IPS-18c (cell line): ENCODE measurements around the gene LRRC27.
A peak's percentile ranks its signal among the peaks of the same experiment; 100 is the strongest.

ENCODE experiments used
- H3K4me3 ChIP-seq: 2 replicates; pipeline ENCODE4 v1.7.0; 2013; ENCODE audit warnings: low read depth, mild to moderate bottlenecking, low read length, moderate library complexity; ENCODE audit not compliant: insufficient read depth
- H3K9me3 ChIP-seq: one replicate; pipeline ENCODE4 v1.6.1; 2013; ENCODE audit warnings: mild to moderate bottlenecking, low read length, moderate library complexity; ENCODE audit not compliant: control insufficient read depth, insufficient read depth

Gene LRRC27

DNA sequence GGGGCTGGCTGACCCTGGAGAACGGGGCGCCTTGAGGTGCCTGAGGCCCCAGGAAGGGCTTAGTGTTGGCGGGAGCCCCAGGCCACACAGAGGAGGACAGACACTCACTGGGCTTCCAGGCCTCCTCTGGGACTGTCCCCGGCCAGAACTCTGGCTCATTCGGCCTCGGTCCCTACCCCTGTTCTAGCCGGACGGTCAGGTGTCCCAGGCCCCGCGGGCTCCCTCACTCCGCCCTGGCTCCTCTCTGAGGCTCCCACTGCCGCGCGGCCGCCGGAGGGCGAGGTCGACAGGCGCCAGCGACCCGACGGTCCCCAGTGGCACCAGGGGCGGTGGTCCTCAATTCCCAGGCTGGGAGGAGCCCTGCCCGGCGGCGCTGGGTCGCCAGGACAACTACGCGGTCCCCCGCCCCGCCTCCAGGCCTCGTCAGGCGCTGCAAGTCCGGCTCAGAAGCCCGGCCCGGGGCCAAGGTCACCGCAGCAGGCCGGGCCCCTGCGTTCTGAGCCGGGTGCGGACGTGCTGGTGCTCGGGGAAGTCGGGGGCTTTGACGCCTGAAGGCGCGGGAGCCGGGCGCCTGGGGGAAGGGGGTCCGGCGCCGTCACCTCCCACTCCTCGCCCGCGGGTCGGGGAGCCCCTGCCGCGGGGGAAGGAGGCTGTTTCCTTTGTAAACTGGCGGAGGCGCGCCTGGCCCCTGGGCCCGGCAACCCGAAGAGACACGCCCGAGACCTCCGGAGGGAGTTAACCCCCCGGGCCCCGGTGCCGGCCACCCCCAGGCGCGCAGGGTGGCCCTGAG is 63.9 kb downstream of the LRRC27 start:
- H3K4me3 ChIP-seq, result peak overlapping the region; percentile 43; the same call in 1 of the 2 replicates

DNA sequence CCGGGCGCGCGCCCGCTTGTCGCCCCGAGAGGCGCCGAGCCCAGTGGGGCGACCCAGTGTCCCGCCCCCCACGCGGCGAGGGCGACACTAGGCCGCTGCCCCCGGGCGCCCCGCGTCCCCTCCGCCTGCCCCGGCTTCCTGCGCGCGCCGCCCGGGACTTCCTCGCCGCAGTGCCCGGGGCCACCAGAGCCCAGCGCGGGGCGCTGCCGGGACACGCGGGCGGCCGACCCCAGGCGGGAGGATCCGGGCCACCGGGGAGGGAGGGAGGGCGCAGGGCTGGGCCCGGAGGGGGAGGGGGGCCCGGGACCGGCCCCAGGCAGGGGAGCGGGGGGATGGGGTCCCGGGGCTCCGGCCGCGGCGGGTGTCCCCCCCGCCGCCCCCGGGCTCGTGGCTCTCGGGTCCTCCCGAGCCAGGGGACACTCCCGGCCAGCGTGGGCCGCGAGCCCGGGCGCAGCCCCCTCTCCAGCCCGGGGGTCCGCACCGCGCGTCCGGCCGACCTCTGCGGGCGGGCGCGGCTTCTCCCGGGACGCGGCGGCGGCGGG is 64.6 kb downstream of the LRRC27 start:
- no peaks in the 10 kb centered on the region for H3K9me3 ChIP-seq
- H3K4me3 ChIP-seq, result peak overlapping the region; percentile 43; the same call in 1 of the 2 replicates

More for the DNA sequence above, 63.9 kb downstream of the LRRC27 start:
- no peaks in the 10 kb centered on the region for H3K9me3 ChIP-seq

DNA sequence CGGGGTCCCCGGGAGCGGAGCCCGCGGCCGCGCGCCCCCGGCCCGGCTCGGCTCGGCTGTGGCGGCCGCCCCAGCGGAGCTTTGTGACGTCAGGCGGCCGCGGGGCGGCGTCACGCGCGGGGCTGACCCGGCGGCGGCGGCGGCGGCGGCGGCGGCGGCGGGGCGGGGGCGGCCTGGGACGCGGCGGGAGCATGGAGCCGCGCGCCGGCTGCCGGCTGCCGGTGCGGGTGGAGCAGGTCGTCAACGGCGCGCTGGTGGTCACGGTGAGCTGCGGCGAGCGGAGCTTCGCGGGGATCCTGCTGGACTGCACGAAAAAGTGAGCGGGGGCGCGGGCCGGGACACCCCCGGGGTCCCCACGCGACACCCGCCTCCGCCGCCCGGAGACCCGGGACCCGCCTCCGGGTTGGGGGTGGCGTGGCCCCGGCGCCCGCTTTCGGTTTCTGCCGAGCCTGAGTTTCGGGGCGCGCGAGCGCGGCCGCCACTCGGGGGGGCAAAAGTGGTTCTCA is 65.1 kb downstream of the LRRC27 start, which contains the start of gene PWWP2B:
Gene PWWP2B, plus strand, starts transcription at position 165 of the 506 bp plus-strand sequence. Its CDS starts 27 bp downstream, at position 192.
- peak within 1 kb of the TSS; percentile 52 for H3K4me3 ChIP-seq

DNA sequence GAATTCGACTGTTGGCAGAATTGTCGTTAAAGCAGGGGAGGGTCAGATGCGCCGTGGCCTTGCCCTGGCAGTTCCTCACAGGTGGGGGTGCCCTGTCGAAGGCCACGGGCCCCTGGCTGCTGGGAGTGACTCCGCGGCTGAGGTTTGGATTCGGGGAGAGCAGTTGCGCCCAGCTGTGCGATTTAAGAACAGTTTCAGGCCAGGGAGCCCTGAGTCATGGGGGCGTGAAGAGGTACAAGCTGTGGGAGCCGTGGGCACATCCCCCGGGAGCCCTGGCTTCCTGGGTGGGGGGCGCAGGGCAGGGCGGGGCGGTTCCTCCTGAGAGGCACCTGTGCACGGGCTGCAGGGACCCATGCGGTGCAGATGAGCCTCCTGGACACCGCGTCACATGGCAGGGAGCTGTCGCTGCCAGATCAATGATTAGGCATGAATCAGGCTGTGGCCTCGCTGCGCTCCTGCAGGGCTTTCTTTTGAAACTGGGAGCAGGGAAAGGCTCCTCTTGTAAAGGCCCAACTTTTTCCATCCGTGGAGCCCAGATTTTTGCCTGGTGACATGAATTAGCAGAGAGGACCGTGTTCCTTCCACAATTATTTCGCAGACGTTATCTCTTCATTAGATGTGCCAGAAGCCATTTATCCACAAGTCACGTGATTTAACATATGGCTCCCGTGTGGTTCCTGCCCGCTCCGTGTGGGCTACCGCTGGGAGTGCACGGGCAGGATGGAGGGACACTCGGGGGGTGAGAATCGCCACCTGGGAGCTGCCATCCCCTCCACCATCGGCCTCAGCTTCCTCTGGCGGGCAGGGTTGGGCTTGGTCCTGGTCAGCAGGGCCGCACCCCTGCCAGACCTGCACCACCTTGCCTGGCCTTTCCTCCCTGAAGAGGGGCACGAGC is 65.9 kb downstream of the LRRC27 start:
- H3K4me3 ChIP-seq, result peak overlapping the region; percentile 50
- H3K9me3 ChIP-seq, result no peaks in the 10 kb centered on the region

More for the DNA sequence above, 65.1 kb downstream of the LRRC27 start, which contains the start of gene PWWP2B:
- H3K9me3 ChIP-seq, result no peaks in the 10 kb centered on the region

DNA sequence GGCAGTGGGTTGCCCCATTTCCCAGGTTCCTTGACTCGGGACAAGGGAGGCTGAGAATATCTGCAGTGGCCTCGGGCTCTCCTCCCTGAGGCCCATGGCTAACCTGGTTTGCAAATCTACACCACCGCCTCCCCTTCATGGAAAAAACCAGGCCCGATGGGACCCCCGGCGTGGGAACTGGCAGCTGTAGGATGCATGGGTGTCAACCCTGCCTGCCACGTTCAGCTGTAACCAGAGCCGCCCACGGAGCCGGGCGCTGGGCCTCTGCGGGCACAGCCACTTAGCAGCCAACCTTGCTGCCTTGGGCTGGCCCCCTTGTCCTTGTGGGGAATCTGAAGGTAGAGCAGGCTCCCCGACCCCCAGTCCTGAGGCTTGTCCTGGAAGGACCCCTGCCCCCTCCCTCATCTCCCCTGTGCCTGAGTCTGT is 66.6 kb downstream of the LRRC27 start:
- H3K4me3 ChIP-seq, result no peak overlapping the region; the same call in 1 of the 2 replicates
- H3K9me3 ChIP-seq, result no peaks in the 10 kb centered on the region

DNA sequence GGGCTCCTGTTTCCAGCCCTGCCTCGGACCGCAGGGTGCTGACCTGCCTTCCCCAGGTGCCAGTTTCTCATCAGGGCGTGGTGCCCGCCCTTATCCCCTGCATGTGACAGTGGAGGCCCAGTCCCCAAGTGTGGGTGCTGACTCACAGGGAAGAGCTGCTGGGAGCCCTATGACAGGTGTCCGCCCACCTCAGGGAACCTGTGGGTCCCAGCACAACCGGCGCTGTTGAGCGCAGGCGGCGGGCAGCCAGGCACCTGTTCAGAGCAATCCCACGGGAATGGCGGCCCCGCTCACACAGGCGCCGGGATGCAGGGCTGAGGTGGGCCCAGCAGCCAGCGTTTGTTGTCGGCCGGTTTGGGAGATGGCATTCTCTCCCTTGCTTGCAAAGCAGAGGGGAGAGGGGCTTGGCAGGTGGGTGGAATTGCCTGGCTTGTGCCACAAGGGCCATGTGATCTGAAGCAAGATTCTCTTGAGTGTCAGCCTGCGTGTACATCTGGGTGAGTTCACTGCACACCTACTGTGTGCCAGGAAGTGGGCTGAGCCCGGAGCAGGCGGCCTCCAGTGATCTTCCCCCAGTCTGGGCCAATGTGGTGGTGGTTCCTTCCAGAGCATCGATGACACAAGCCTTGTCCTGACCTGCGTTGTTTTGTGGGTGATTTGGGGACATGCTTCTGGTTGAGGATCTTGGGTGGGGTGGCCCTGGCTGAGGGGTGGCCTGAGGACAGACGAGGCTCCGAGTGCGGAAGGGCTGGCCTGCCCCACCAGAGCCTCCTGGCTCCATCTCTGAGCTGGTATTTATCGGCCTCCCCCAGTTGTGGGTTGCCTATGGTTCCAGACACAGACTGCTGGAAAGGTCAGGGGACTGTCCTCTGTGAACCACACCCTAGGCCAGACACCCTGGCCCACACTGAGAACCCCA is 67.4 kb downstream of the LRRC27 start:
- Histone ChIP-seq H3K9me3 (no peaks in the 10 kb centered on the region), H3K4me3 (no peak overlapping the region)

DNA sequence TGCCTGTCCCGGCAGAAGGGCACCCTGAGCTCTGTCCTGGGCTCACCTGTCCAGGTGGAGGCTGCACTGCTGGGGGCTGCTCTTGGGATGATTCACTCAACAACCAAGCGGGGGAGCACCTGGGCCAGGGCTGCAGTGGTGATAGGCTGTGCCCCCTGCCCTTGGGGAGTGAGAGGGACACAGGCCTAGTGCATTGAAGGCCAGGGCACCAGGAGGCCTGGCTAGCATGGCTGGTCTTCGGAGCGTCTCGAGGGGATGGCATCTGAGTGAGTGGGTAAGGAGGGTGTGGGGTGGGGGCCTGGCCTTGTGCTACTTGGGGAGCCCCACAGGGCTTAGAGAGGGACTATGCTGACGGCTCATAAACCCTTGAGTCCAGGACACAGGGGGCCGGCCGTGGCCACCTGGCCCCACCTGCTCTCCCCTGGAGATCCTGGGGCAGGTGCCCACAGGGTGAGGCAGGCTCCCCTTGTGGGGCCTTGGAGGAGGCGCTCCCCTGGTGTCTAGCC is 68.1 kb downstream of the LRRC27 start:
- no peak overlapping the region for H3K4me3 ChIP-seq
- H3K9me3 ChIP-seq, result no peaks in the 10 kb centered on the region

DNA sequence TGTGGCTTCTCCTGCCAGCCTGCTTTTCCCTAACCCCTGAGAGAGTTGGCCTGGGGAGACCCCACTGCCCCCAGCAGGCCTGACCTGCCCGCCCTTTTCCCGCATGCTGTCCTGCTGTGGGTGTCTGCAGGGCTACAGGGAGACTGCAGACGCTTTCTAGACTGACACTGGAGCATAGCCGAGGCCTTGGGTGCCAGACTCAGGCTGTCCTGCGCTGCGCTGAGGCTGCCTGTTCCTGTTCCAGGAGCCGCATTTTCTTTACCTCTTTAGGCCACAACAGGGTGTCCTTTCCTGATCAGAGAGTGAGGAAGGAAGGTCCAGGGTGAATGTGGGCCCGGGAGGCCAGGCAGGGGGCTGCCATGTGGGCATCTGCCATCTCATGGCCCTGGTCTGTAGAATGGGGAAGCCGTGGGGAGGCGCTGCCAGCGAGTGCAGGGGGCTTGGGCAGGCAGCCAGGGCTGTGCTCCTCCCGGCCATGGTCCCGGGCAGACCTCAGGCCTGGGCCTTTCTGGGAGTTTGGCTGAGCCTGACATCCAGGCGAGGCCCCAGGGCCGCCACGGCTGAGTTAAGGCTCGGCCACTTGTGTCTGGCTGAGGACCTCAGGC is 68.7 kb downstream of the LRRC27 start:
- H3K9me3 ChIP-seq, result no peaks in the 10 kb centered on the region
- no peak overlapping the region for H3K4me3 ChIP-seq

DNA sequence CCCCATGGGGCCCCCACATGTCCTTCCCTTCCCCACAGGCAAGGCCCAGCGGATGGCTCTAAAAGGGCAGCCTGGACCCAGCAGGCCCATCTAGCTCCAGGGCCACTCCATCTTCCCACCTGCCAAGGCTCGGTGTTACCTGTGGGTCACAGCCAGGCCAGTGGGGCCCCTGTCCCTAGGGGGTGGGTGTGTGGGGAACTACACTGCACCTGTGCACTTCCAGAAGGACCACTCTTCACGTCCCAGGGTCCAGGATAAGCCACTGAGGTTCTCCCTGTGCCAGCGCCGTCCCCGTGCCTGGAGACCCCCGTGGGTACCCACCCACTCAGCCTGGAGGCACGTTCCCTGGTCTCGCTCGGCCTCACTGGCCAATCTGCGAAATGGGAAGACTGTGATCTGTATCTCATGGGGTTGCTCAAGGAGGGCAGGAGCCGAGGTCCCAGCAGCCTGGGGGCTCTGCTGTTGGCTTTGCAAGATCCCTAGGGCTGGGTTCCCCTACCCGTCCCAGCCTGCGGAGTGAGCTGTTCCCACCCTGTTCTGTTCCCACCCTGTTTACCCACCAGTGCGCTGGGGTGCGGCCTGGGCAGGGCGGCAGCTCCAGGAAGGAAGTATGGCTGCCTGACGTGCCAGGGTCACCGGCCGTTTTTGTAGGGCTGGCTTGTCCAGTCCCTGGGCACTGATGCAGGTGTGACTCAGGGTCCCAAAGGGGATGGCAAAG is 69.6 kb downstream of the LRRC27 start:
- H3K9me3 ChIP-seq, result peaks cover 2% of the 10 kb centered on the region
- no peak overlapping the region; the same call in 1 of the 2 replicates for H3K4me3 ChIP-seq

DNA sequence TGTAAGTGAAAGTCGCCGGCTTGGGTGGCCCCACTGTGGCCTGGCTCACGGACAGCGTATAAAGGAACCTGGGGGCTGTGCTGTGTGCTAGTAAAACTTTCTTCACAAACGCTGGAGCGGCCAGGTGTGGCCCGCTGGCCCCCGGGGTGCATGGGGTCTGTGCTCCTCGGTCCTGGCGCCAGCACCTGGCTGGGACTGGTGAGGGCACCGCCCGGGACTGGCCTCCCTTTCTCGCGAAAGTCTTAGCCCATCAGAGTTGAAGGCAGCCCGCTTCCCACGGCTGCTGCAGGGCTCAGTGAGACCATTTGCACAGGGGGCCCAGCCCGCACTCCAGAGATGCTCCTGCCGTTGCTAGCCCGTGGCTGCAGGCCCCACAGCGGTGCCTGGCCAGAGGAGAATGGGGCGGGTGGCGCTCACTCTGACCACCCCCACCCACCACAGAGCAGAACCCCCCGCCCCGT is 70.8 kb downstream of the LRRC27 start:
- Histone ChIP-seq H3K9me3 (peaks cover 2% of the 10 kb centered on the region), H3K4me3 (no peak overlapping the region)

DNA sequence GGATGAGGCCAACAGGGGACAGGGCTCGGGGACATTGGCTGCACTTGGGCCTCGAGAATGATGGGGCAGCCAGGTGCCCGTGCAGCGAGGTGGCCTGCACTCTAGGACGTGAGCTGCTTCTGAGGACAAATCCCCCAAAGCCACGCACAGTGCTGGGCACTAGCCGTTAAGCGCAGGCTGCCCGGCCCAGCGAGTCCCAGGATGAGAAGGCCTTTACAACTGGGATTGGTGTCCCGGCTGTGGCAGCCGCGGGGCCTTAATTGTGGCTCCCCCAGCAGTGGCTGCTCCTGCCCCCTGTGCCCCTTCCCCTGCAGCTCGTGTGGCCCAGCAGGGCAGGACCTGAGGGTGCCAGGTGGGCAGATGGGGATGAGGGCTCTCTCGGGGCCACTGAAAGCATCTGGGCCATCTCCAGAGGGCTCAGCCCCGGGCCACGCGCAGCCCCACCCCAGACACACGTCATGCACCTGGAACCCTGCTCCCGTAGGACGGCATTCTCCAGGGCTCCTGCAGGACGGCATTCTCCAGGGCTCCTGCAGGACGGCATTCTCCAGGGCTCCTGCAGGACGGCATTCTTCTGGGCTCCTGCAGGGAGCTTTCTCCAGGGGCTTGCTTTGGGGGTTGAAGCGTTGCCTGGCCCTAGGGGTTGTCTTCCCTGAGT is 71.6 kb downstream of the LRRC27 start:
- Histone ChIP-seq H3K9me3 (peaks cover 2% of the 10 kb centered on the region), H3K4me3 (no peak overlapping the region)

DNA sequence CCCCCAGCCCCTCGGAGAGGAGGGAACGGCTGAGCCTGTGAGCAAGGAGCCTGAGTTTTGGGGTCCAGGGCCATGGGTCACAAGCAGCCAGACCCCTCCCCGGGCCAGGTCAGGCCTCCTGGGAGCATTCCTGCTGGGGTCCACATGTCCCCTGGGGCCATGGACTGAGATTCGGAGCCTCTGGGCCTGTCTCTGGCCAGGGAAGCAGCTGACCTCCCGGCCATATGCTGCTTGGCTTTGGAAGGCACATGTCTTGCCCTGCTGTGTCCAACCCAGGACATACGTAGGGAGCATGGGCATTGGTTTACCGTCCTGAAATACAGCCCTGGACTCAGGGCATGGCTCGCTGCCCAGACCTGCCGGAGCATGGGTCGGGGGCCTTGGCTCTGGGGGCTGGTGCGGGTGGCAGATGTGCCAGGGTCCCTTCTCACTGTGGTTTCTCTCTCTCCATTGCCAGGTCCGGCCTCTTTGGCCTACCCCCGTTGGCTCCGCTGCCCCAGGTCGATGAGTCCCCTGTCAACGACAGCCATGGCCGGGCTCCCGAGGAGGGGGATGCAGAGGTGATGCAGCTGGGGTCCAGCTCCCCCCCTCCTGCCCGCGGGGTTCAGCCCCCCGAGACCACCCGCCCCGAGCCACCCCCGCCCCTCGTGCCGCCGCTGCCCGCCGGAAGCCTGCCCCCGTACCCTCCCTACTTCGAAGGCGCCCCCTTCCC is 72.3 kb downstream of the LRRC27 start:
- H3K9me3 ChIP-seq, result peaks cover 2% of the 10 kb centered on the region
- H3K4me3 ChIP-seq, result no peak overlapping the region

DNA sequence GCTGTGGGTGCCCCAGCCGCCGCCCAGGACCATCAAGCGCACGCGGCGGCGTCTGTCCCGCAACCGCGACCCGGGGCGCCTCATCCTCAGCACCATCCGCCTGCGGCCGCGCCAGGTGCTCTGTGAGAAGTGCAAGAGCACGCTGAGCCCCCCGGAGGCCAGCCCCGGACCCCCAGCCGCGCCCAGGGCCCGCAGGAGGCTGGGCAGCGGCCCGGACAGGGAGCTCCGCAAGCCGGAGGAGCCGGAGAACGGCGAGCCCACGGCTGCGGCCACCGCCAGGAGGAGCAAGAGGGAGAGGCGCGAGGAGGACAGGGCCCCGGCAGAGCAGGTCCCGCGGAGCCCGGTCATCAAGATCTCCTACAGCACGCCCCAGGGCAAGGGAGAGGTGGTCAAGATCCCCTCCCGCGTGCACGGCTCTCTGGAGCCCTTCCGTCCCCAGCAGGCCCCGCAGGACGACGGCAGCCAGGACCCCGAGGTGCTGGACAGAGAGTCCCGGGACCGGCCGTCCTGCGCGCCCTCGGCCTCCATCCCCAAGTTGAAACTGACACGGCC is 73.0 kb downstream of the LRRC27 start:
- Histone ChIP-seq H3K9me3 (peaks cover 2% of the 10 kb centered on the region), H3K4me3 (no peak overlapping the region)

DNA sequence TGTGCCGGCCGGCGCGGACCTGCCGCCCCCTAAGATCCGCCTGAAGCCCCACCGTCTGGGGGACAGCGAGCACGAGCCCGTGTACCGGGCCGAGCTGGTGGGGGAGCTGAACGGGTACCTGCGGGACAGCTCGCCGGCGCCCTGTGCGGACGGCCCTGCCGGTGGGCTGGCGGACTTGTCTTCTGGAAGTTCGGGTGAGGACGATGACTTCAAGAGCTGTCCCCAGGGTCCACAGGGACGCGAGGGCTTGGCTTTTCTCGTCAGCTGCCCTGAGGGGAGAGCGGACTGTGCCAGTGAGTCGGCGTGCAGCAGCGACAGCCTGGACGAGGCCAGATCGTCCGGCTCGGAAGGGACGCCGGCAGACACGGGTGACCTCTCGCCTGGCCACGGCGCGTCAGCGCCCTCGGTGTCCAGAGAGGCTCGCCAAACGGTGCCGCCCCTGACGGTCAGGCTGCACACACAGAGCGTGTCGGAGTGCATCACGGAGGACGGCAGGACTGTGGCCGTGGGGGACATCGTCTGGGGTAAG is 73.5 kb downstream of the LRRC27 start:
- Histone ChIP-seq H3K9me3 (peaks cover 2% of the 10 kb centered on the region), H3K4me3 (no peak overlapping the region)
